DOHH2 (cell line): ENCODE data around the gene ECT2.

Experiments
- CTCF ChIP-seq: fragments of 200-600 bp; sonication (generic); IDR thresholded peaks from one replicate; pipeline ENCODE4 v1.5.1; 2014; ENCODE audit warnings: antibody characterized with exemption, mild to moderate bottlenecking, low read depth, low read length; ENCODE audit not compliant: poor library complexity, severe bottlenecking
- EZH2phosphoT487 ChIP-seq: fragments of 200-600 bp; sonication (generic); IDR thresholded peaks from 2 replicates; pipeline ENCODE4 v1.6.1; 2017; ENCODE audit warnings: borderline replicate concordance, mild to moderate bottlenecking, antibody characterized with exemption, low read length, moderate library complexity, mixed read lengths

GRCh38 chr3:172868582-172869200, 118.2 kb downstream of the ECT2 start:
- TF ChIP-seq CTCF: no peak
- TF ChIP-seq EZH2phosphoT487: no peak
